ENCODE data around the gene THEMIS2.

DNA sequence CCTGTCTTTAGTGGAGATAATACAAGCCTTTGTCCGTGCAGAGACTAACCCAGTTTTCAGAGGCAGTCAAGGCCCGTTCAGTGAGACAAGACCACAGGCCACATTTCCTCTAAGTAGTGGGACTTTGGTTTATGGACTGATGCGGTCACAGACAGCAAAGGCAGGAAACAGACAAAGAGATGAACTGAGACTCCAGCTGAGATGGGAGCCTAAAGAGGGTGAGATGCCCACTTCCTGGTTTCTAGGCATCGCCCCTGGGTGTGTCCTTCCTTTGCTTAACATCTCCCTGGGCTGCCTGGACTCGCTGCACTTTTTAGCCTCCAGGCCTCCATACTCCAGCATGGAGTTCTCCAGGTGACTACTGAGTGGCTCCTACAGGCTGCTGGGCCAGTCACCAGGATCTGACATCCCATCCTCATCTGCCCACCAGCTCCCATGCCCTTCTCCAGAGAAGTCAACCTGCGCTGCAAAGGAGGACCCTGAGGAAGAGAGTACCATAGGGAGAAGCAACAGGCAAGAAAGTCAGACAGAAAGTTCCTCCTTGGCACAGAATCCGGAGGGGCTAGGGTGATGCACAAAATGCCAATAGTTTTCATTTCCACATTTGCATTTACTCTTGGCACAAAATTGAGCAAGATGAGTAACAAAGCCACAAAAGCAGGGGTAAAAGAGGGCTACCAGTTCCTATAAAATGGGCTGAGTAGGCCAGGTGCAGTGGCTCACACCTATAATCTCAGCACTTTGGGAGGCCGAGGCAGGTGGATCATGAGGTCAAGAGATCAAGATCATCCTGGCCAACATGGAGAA lies 15.1 kb downstream of the THEMIS2 start:
- TF ChIP-seq CTCF (IDR thresholded peaks at IDR 0.05; ENCODE audit: insufficient read depth, low read depth, low read length) = no peak
- TF ChIP-seq EZH2 (IDR thresholded peaks at IDR 0.05; ENCODE audit: insufficient read depth, low read length) = no peak
